B cell (primary cell): Measurements from ENCODE around the gene HAND2. TPM values are rescaled to one million over a fixed set of nuclear protein-coding genes. Genes with fewer than 3 reads are reported as not detected.

Experiments used
- ATAC-seq: fragments of 200-7000 bp; cut with Tn5 transposase; one replicate; pipeline ENCODE4 v1.10.0; 2021; ENCODE audit warnings: low read depth, mild to moderate bottlenecking, moderate number of reproducible peaks, moderate library complexity
- CTCF ChIA-PET: fragments of 350-600 bp; sonication (Branson Sonifier 250); formaldehyde crosslinking; loops from one replicate; lab custom pipeline; 2021; ENCODE audit warnings: antibody characterized with exemption, inconsistent platforms; lab: Charles Lee
- POLR2A ChIA-PET: fragments of 350-600 bp; sonication (Branson Sonifier 250); formaldehyde crosslinking; loops from one replicate; lab custom pipeline; 2021; ENCODE audit warnings: antibody characterized with exemption; lab: Charles Lee
- DNase-seq: peaks from one replicate; pipeline ENCODE4 v3.0.0; 2013
- H2AFZ ChIP-seq: 2 replicates; pipeline ENCODE4 v1.6.1; 2012; ENCODE audit warnings: mild to moderate bottlenecking, low read depth, low read length; ENCODE audit not compliant: insufficient read depth, poor library complexity, severe bottlenecking
- H3K27ac ChIP-seq, 2 donors: 1 replicate in 1 of 2; 2 replicates in 1 of 2; pipeline ENCODE4 v1.5.1; 2012 to 2013; ENCODE audit warnings: low read length in 2 of 2, mild to moderate bottlenecking in 2 of 2, moderate library complexity in 1 of 2
- H3K27me3 ChIP-seq, 4 experiments: fragments of 200-600 bp in 1 of 4; sonication (generic) in 1 of 4; replicated peaks in 1 of 4; 1 replicate in 2 of 4; 2 replicates in 2 of 4; pipeline versions ENCODE4 v1.6.1 to v1.7.0; 2013 to 2016; ENCODE audit warnings: low read length in 3 of 4, mild to moderate bottlenecking in 2 of 4, mixed read lengths in 1 of 4, moderate library complexity in 1 of 4; ENCODE audit not compliant: insufficient read depth in 4 of 4, control insufficient read depth in 3 of 4; ENCODE audit errors: control extremely low read depth in 1 of 4
- H3K36me3 ChIP-seq, 2 experiments: replicated peaks in 1 of 2; 1 replicate in 1 of 2; 2 replicates in 1 of 2; pipeline versions ENCODE4 v1.6.1 to v1.7.1; 2013; ENCODE audit warnings: low read length in 1 of 2; ENCODE audit not compliant: insufficient read depth in 2 of 2, control insufficient read depth in 1 of 2; ENCODE audit errors: control extremely low read depth in 1 of 2, extremely low read depth in 1 of 2
- H3K4me1 ChIP-seq, 2 donors: fragments of 200-600 bp in 1 of 2; sonication (generic) in 1 of 2; 1 replicate in 1 of 2; 2 replicates in 1 of 2; pipeline versions ENCODE4 v1.5.1 to v1.6.1; 2013 to 2017; ENCODE audit warnings: low read length in 2 of 2; ENCODE audit not compliant: control insufficient read depth in 2 of 2, insufficient read depth in 2 of 2
- H3K4me2 ChIP-seq: replicated peaks from 2 replicates; pipeline ENCODE3; 2012; ENCODE audit warnings: mild to moderate bottlenecking, low read depth, low read length; ENCODE audit not compliant: poor library complexity, severe bottlenecking
- H3K4me3 ChIP-seq, 5 experiments: fragments of 200-600 bp in 1 of 5; sonication (generic) in 1 of 5; 1 replicate in 3 of 5; 2 replicates in 2 of 5; pipeline versions ENCODE4 v1.5.1 to v1.7.0; 2011 to 2016; ENCODE audit warnings: low read length in 4 of 5, mild to moderate bottlenecking in 4 of 5, low read depth in 2 of 5, control low read depth in 1 of 5, moderate library complexity in 1 of 5; ENCODE audit not compliant: insufficient read depth in 1 of 5; ENCODE audit errors: control extremely low read depth in 1 of 5, extremely low read depth in 1 of 5
- H3K79me2 ChIP-seq: fragments of 200-600 bp; sonication (generic); one replicate; pipeline ENCODE4 v1.6.0; 2016; ENCODE audit warnings: low read length; ENCODE audit not compliant: control insufficient read depth, insufficient read depth
- H3K9ac ChIP-seq: fragments of 200-600 bp; sonication (generic); 2 replicates; pipeline ENCODE4 v1.6.1; 2017; ENCODE audit warnings: mild to moderate bottlenecking, low read length, moderate library complexity
- H3K9me3 ChIP-seq, 3 donors: one replicate each; pipeline versions ENCODE4 v1.6.1 to v1.7.1; 2013; ENCODE audit warnings: low read length in 2 of 3; ENCODE audit not compliant: control insufficient read depth in 2 of 3, insufficient read depth in 1 of 3; ENCODE audit errors: control extremely low read depth in 1 of 3
- H4K20me1 ChIP-seq: 2 replicates; pipeline ENCODE4 v1.6.0; 2012; ENCODE audit warnings: mild to moderate bottlenecking, low read length; ENCODE audit not compliant: insufficient read depth, control insufficient read depth, poor library complexity, severe bottlenecking
- H3K27ac Mint-ChIP-seq: one replicate; pipeline ENCODE4 v1.8.0; 2021; ENCODE audit warnings: mixed read lengths
- H3K27me3 Mint-ChIP-seq: one replicate; pipeline ENCODE4 v1.8.0; 2021; ENCODE audit warnings: mixed read lengths
- H3K4me1 Mint-ChIP-seq: one replicate; pipeline ENCODE4 v1.8.0; 2021; ENCODE audit warnings: mixed read lengths
- H3K4me3 Mint-ChIP-seq: one replicate; pipeline ENCODE4 v1.8.0; 2021; ENCODE audit warnings: mixed read lengths
- H3K9me3 Mint-ChIP-seq: one replicate; pipeline ENCODE4 v1.8.0; 2022; ENCODE audit warnings: mixed read lengths; ENCODE audit not compliant: insufficient read depth
- EZH2 ChIP-seq: IDR thresholded peaks from 2 replicates; pipeline ENCODE4 v1.6.1; 2012; ENCODE audit warnings: borderline replicate concordance, low read depth, mild to moderate bottlenecking, moderate library complexity, low read length; ENCODE audit not compliant: insufficient read depth, poor library complexity, severe bottlenecking
- WGBS: methylation state at CpG from one replicate; pipeline ENCODE4 v1.1.5; 2013; ENCODE audit warnings: missing lambda C conversion rate; ENCODE audit not compliant: insufficient coverage; 5-methylcytosine and 5-hydroxymethylcytosine counted together
- intact Hi-C: fragments of 100-400 bp; cut with micrococcal nuclease; formaldehyde crosslinking; loops from one replicate; pipeline ENCODE4 v1.10.0; 2022
- polyA plus RNA-seq: library from polyadenylated mRNA; depleted of rRNA; stranded (reverse); fragments of >200 nt; gene quantifications from 2 replicates; pipeline ENCODE4 v1.2.3, GENCODE V29; 2012
- total RNA-seq, 2 donors: library from RNA; stranded (reverse); fragments of 120-200 nt in 1 of 2; gene quantifications; 1 replicate in 1 of 2; 2 replicates in 1 of 2; pipeline versions ENCODE4 v1.2.3 to v1.2.4, GENCODE V29; 2013 to 2022
- TF ChIP-seq, protein P1 (sequence below): fragments of 200-600 bp; IDR thresholded peaks from one replicate; pipeline ENCODE4 v1.8.0; 2022; ENCODE audit warnings: antibody characterized with exemption, mild to moderate bottlenecking

Gene HAND2
- total and polyA plus RNA-seq, 2 donors (not counting 1 experiment from before 2014, with no cell fraction given), result not detected

DNA sequence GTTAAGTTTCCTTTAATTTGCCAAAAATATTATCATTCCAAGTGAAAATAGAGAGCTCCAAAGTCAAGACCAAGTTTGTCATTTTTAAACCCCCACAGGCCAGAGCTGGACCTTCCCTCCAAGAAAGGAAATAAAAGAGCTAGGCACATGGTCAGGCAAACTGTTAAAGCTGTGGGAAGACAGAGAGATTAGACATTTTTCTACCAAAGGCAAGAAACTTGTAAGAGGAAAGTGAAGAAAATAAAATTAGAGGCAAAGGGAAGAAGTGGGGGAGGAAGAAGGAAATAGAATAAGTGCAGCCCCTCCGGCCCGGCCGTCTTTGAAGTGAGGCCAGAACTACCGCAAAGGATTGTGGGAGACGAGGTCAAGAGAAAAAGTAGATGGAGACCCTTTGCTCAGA is 47.9 kb upstream of the HAND2 start:
- no peaks in the 10 kb centered on the region for H3K36me3 ChIP-seq
- ATAC-seq (no peak), DNase-seq (no peak)
- ChIA-PET POLR2A (no interaction called here), CTCF (no interaction called here)
- H3K9me3 ChIP-seq, result no peaks in the 10 kb centered on the region
- H3K79me2 ChIP-seq, result no peaks in the 10 kb centered on the region
- no peak overlapping the region for H3K27ac Mint-ChIP-seq
- peaks cover 11% of the 10 kb centered on the region for H3K27me3 Mint-ChIP-seq
- H3K4me1 ChIP-seq, result no peaks in the 10 kb centered on the region
- H2AFZ ChIP-seq, result no peak overlapping the region
- no peak overlapping the region for H3K9ac ChIP-seq
- H3K4me3 Mint-ChIP-seq, result no peak overlapping the region
- 78% methylated on average over 5 of the region's 5 CpGs for WGBS
- no peaks in the 10 kb centered on the region for H4K20me1 ChIP-seq
- TF ChIP-seq EZH2, result no peak
- TF ChIP-seq, protein P1, sequence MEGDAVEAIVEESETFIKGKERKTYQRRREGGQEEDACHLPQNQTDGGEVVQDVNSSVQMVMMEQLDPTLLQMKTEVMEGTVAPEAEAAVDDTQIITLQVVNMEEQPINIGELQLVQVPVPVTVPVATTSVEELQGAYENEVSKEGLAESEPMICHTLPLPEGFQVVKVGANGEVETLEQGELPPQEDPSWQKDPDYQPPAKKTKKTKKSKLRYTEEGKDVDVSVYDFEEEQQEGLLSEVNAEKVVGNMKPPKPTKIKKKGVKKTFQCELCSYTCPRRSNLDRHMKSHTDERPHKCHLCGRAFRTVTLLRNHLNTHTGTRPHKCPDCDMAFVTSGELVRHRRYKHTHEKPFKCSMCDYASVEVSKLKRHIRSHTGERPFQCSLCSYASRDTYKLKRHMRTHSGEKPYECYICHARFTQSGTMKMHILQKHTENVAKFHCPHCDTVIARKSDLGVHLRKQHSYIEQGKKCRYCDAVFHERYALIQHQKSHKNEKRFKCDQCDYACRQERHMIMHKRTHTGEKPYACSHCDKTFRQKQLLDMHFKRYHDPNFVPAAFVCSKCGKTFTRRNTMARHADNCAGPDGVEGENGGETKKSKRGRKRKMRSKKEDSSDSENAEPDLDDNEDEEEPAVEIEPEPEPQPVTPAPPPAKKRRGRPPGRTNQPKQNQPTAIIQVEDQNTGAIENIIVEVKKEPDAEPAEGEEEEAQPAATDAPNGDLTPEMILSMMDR, result no peak
- H3K4me3 ChIP-seq, result no peak overlapping the region
- no peak overlapping the region for H3K27ac ChIP-seq
- intact Hi-C loops, result no loop called here
- H3K4me2 ChIP-seq, result no peak overlapping the region
- no peaks in the 10 kb centered on the region for H3K9me3 Mint-ChIP-seq
- peaks cover 0 to 3% (median 0%) of the 10 kb centered on the region in 4 experiments for H3K27me3 ChIP-seq
- H3K4me1 Mint-ChIP-seq, result no peaks in the 10 kb centered on the region

DNA sequence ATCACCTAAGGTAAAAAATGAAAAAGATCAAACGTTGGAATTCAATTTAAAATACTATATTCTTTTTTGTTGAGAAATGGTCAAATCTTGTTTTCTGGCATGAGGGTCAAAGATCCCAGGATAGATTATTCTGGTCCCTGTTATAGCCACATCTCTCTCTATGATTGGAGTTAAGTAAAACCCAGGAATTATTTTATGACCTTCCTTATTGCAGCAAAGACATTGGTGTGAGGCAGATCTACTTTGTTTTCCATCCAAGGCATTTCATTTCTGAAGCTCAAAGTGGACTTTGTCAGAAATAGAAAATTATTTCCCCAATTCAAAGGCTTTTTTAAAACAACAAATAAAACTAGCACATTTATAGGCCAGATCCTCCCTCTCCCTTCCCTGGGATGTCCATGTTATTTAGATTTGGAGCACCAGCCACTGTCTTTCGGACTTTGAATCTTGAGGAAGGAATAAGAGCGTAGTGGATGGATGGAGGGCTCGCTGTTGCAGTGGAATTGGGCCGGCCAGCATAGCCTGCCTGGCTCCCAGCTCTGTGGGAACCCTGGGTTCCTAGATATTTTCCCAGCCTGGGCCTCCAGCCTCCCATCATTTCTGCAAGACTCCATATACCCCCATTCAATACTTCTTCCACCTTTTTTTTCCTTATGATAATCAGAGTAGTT is 45.6 kb upstream of the HAND2 start:
- Histone ChIP-seq H3K36me3 (no peaks in the 10 kb centered on the region), H3K27ac (no peak overlapping the region), H2AFZ (no peak overlapping the region), H3K9ac (no peak overlapping the region), H3K9me3 (no peaks in the 10 kb centered on the region), H3K27me3 (peaks cover 0 to 3% (median 0%) of the 10 kb centered on the region in 4 experiments), H4K20me1 (no peaks in the 10 kb centered on the region), H3K4me2 (no peak overlapping the region), H3K4me3 (no peak overlapping the region), H3K4me1 (no peaks in the 10 kb centered on the region), H3K79me2 (no peaks in the 10 kb centered on the region)
- intact Hi-C loops, result no loop called here
- no peak for DNase-seq
- CTCF ChIA-PET, result no interaction called here
- WGBS, result 84% methylated on average over 3 of the region's 5 CpGs
- H3K27me3 Mint-ChIP-seq, result peaks cover 6% of the 10 kb centered on the region
- no peaks in the 10 kb centered on the region for H3K4me1 Mint-ChIP-seq
- POLR2A ChIA-PET, result no interaction called here
- H3K9me3 Mint-ChIP-seq, result no peaks in the 10 kb centered on the region
- TF ChIP-seq EZH2, result no peak
- TF ChIP-seq, protein P1, result no peak
- no peak for ATAC-seq
- no peak overlapping the region for H3K4me3 Mint-ChIP-seq
- no peak overlapping the region for H3K27ac Mint-ChIP-seq
